Endothelial cell of umbilical vein (primary cell): ENCODE measurements around the gene ATP8A1. TPM values are rescaled to one million over a fixed set of nuclear protein-coding genes. Genes with fewer than 3 reads are reported as not detected.

Experiments used
- BruUV-seq: library from RNA; stranded (reverse); fragments of 400-500 nt; replicated peaks from 2 replicates; lab custom pipeline; 2021; lab: Mats Ljungman, UMichigan
- CTCF ChIA-PET: fragments of 300-600, 350-600 bp; sonication (Branson Sonifier 250); formaldehyde crosslinking; loops from one replicate; lab custom pipeline; 2021; ENCODE audit warnings: antibody characterized with exemption, inconsistent platforms; lab: Charles Lee
- POLR2A ChIA-PET: fragments of 300-600, 350-600 bp; sonication (Branson Sonifier 250); formaldehyde crosslinking; loops from one replicate; lab custom pipeline; 2021; ENCODE audit warnings: antibody characterized with exemption, inconsistent platforms; lab: Charles Lee
- DNase-seq: peaks from one replicate; pipeline ENCODE4 v3.0.0-alpha.2; 2011; ENCODE audit warnings: low read depth, low spot score
- FAIRE-seq: peaks from 2 replicates; lab custom pipeline; 2011; peaks lifted over from hg19 to GRCh38; lab: Jason Lieb, UNC
- H2AFZ ChIP-seq: 2 replicates; pipeline ENCODE4 v1.6.0; 2012; ENCODE audit warnings: low read depth, low read length, control low read depth, inconsistent platforms
- H3K27ac ChIP-seq: 2 replicates; pipeline ENCODE4 v1.5.1; 2011; ENCODE audit warnings: low read depth, mild to moderate bottlenecking, control low read depth, low read length, moderate library complexity; ENCODE audit not compliant: insufficient read depth
- H3K27me3 ChIP-seq, 2 experiments: 2 replicates each; pipeline versions ENCODE4 v1.6.0 to v1.6.1; 2011; ENCODE audit warnings: low read length in 2 of 2, mixed read lengths in 1 of 2; ENCODE audit not compliant: control insufficient read depth in 2 of 2, insufficient read depth in 2 of 2
- H3K36me3 ChIP-seq, 2 experiments: 2 replicates in 1 of 2; 3 replicates in 1 of 2; pipeline ENCODE4 v1.5.1; 2011; ENCODE audit warnings: low read length in 2 of 2, mild to moderate bottlenecking in 1 of 2, moderate library complexity in 1 of 2; ENCODE audit not compliant: control insufficient read depth in 2 of 2, insufficient read depth in 2 of 2; ENCODE audit errors: extremely low read depth in 1 of 2
- H3K4me1 ChIP-seq: 3 replicates; pipeline ENCODE4 v1.5.1; 2011; ENCODE audit warnings: mild to moderate bottlenecking, low read length; ENCODE audit not compliant: control insufficient read depth, insufficient read depth; ENCODE audit errors: extremely low read depth
- H3K4me2 ChIP-seq: 2 replicates; pipeline ENCODE4 v1.6.1; 2011; ENCODE audit warnings: low read length, control low read depth, mixed read lengths; ENCODE audit not compliant: insufficient read depth
- H3K4me3 ChIP-seq, 3 experiments: fragments of 200-600 bp in 1 of 3; sonication (generic), shearing (Covaris generic) in 1 of 3; replicated peaks in 1 of 3; 2 replicates each; pipeline ENCODE4 v1.5.1; 2011 to 2016; ENCODE audit warnings: control low read depth in 3 of 3, low read length in 3 of 3, mild to moderate bottlenecking in 2 of 3, inconsistent platforms in 1 of 3, low read depth in 1 of 3, moderate library complexity in 1 of 3; ENCODE audit not compliant: insufficient read depth in 1 of 3
- H3K79me2 ChIP-seq: 2 replicates; pipeline ENCODE4 v1.6.0; 2012; ENCODE audit warnings: low read length, inconsistent platforms; ENCODE audit not compliant: control insufficient read depth, insufficient read depth
- H3K9ac ChIP-seq: replicated peaks from 2 replicates; pipeline ENCODE3; 2011; ENCODE audit warnings: low read length, control low read depth; ENCODE audit not compliant: insufficient read depth; ENCODE audit errors: extremely low read depth
- H3K9me1 ChIP-seq: replicated peaks from 3 replicates; pipeline ENCODE4 v1.6.0; 2011; ENCODE audit warnings: mild to moderate bottlenecking, low read length; ENCODE audit not compliant: control insufficient read depth, insufficient read depth; ENCODE audit errors: extremely low read depth
- H3K9me3 ChIP-seq: replicated peaks from 2 replicates; pipeline ENCODE4 v1.5.1; 2012; ENCODE audit warnings: low read length, inconsistent platforms; ENCODE audit not compliant: control insufficient read depth, insufficient read depth
- H4K20me1 ChIP-seq: replicated peaks from 2 replicates; pipeline ENCODE3; 2011; ENCODE audit warnings: mild to moderate bottlenecking, low read length; ENCODE audit not compliant: control insufficient read depth, insufficient read depth; ENCODE audit errors: extremely low read depth
- CTCF ChIP-seq, 2 donors: IDR thresholded peaks; 1 replicate in 1 of 2; 2 replicates in 1 of 2; pipeline ENCODE4 v1.5.1; 2011; ENCODE audit warnings: low read length in 2 of 2, mild to moderate bottlenecking in 2 of 2, moderate library complexity in 2 of 2, control low read depth in 1 of 2, inconsistent platforms in 1 of 2, low read depth in 1 of 2; ENCODE audit not compliant: insufficient read depth in 1 of 2; ENCODE audit errors: extremely low read depth in 1 of 2
- EZH2 ChIP-seq: IDR thresholded peaks from 2 replicates; pipeline ENCODE4 v1.6.1; 2012; ENCODE audit warnings: borderline replicate concordance, low read depth, mild to moderate bottlenecking, moderate library complexity, low read length, inconsistent platforms; ENCODE audit not compliant: severe bottlenecking
- FOS ChIP-seq: IDR thresholded peaks from 2 replicates; pipeline ENCODE4 v1.6.1; 2011; ENCODE audit warnings: mild to moderate bottlenecking, low read length, moderate library complexity, borderline replicate concordance; ENCODE audit not compliant: insufficient read depth
- GATA2 ChIP-seq: IDR thresholded peaks from 2 replicates; pipeline ENCODE4 v1.7.0; 2011; ENCODE audit warnings: low read depth, mild to moderate bottlenecking, moderate library complexity, mixed read lengths, low read length; ENCODE audit not compliant: insufficient read length, insufficient read depth
- JUN ChIP-seq: IDR thresholded peaks from 2 replicates; pipeline ENCODE4 v1.6.1; 2011; ENCODE audit warnings: borderline replicate concordance, low read depth; ENCODE audit not compliant: insufficient read length, insufficient read depth
- MAX ChIP-seq: IDR thresholded peaks from 2 replicates; pipeline ENCODE4 v1.6.1; 2011; ENCODE audit not compliant: insufficient read depth, insufficient read length
- MYC ChIP-seq: IDR thresholded peaks from one replicate; pipeline ENCODE4 v1.6.1; 2011; ENCODE audit warnings: mild to moderate bottlenecking, low read depth, low read length
- POLR2A ChIP-seq: IDR thresholded peaks from 2 replicates; pipeline ENCODE4 v1.6.1; 2012; ENCODE audit warnings: low read depth, mild to moderate bottlenecking, control low read depth, low read length
- POLR2AphosphoS5 ChIP-seq: IDR thresholded peaks from 2 replicates; pipeline ENCODE4 v1.6.1; 2012; ENCODE audit warnings: low read depth, mild to moderate bottlenecking, control low read depth, low read length, moderate library complexity; ENCODE audit not compliant: insufficient read depth
- dilution Hi-C: fragments of 300-500 bp; cut with MboI; formaldehyde crosslinking; loops from one replicate; pipeline ENCODE4 v1.15.0; 2019; ENCODE audit warnings: low sequenced_read_pairs; ENCODE audit not compliant: extremely low pct_ligation_motif_present
- intact Hi-C: fragments of 100-400 bp; cut with micrococcal nuclease; formaldehyde crosslinking; loops from one replicate; pipeline ENCODE4 v1.10.0; 2022
- polyA plus RNA-seq, 4 experiments: library from polyadenylated mRNA; depleted of rRNA in 3 of 4; stranded (reverse) in 3 of 4; unstranded in 1 of 4; fragments of >200 nt; gene quantifications; 2 replicates each; pipeline versions ENCODE4 v1.2.1 to v1.2.3, GENCODE V29; 2011 to 2012; ENCODE audit warnings: missing spikeins in 1 of 4
- total RNA-seq: library from RNA; stranded (reverse); gene quantifications from 2 replicates; pipeline ENCODE4 v1.2.3, GENCODE V29; 2021

The ATP8A1 gene
- total and polyA plus RNA-seq, 2 donors (not counting 3 experiments of a cell fraction or from before 2014, with no cell fraction given), result 0.97 to 11.5 TPM

- intact Hi-C loops, result no loop called here
- H3K9me3 ChIP-seq, result no peaks in the 10 kb centered on the region
- no peak overlapping the region for H3K9ac ChIP-seq
- H3K36me3 ChIP-seq, result no peaks in the 10 kb centered on the region
- H2AFZ ChIP-seq, result no peak overlapping the region
- no TSS peak for BruUV-seq
- no peaks in the 10 kb centered on the region for H4K20me1 ChIP-seq
- dilution Hi-C loops, result no loop called here
- no peaks in the 10 kb centered on the region for H3K9me1 ChIP-seq
- DNase-seq, result no peak
- TF ChIP-seq JUN (no peak), MAX (no peak), POLR2A (no peak), FOS (no peak), EZH2 (no peak), CTCF (IDR thresholded peaks at IDR 0.05; ENCODE audit: extremely low read depth in 1 of 2, insufficient read depth in 1 of 2, low read depth in 1 of 2, low read length in 2 of 2) (no peak), GATA2 (no peak), POLR2AphosphoS5 (no peak), MYC (no peak)
- no peak overlapping the region for H3K27ac ChIP-seq
- no peaks in the 10 kb centered on the region for H3K79me2 ChIP-seq
- POLR2A ChIA-PET, result no interaction called here
- no peak overlapping the region for H3K4me3 ChIP-seq
- H3K4me1 ChIP-seq, result no peaks in the 10 kb centered on the region
- no peaks in the 10 kb centered on the region for H3K27me3 ChIP-seq
- CTCF ChIA-PET, result interaction anchor here (1.7 to 1.8 kb wide), 2 partner anchors 10 to 11 kb away, joined by 5 read pairs; no protein-coding TSS in a partner anchor
- FAIRE-seq, result no peak
- H3K4me2 ChIP-seq, result no peak overlapping the region
Observed at GRCh38 chr4:42678512-42678911, 21.6 kb upstream of the ATP8A1 start.
